HG02840 (cell line): ENCODE results near the gene PDE4A.

ENCODE experiments used
- ATAC-seq: cut with Tn5 transposase; IDR thresholded peaks from one replicate; pipeline ENCODE4 v1.9.1; 2021; ENCODE audit warnings: mild to moderate bottlenecking, moderate library complexity, moderate number of reproducible peaks; ENCODE audit not compliant: unreplicated experiment, low FRiP score

Gene PDE4A

GRCh38 chr19:10505583-10506229 is 85.4 kb downstream of the PDE4A start:
- no peak for ATAC-seq

GRCh38 chr19:10508036-10508435 is 87.7 kb downstream of the PDE4A start:
- ATAC-seq: no peak

GRCh38 chr19:10508707-10509106 is 88.4 kb downstream of the PDE4A start:
- no peak for ATAC-seq

DNA sequence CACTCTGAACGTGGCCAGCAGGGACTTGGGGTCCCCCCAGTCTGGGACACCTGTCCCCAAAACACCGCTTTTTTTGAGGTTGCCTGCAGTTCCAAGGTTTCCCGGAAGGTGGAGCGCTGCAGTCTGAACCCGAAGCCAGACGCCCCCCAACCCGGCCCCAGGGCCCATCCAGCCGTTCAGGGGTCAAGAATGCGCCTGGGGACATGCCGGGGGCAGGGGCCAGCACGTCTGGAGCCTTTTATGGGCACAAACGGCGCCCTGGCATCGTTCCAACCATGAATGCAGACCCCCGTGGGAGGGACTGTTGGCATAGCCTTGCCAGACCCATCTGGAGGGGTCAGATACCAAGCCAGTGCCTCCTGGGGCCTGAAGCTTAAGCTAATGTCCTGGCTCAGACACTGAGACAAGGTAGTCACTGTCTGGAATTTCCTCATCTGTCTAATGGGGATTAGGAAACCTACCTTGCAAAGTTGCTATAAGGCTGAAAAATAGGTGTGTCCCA is 90.0 kb downstream of the PDE4A start:
- no peak for ATAC-seq

DNA sequence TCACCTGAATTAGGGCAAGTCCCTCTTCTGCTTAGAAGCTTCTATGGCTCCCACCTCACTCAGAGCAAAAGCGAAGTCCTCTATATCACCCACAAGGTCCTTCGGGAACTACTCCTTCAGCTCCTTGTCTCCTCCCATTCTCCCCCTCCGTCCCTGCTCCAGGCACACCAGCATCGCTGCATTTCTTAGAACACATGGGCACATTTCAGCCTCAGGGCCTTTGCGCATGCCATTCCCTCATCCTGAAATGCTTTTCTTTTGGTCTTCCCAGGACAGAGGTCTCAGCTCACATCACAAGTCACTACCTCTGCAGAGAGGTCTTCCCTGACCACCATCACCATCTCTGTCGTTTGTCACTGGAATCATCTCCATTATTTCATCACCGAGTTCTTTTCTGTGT is 92.9 kb downstream of the PDE4A start:
- no peak for ATAC-seq

- no peak for ATAC-seq
Measured at GRCh38 chr19:10514211-10515145, 94.1 kb downstream of the PDE4A start.

DNA sequence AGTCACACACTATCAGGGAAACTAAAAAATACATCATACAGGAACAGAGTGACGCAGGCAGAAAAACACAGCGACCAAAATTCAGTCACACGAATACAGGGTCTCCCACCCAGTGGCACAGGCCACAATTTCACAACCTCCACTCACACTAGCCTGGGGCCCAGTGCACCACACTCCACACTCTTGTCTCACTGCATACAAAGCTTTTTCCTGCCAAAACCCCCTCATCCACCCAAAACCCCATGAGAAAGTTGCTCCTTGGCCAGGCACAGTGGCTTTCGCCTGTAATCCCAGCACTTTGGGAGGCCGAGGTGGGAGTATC is 95.7 kb downstream of the PDE4A start:
- ATAC-seq: no peak

DNA sequence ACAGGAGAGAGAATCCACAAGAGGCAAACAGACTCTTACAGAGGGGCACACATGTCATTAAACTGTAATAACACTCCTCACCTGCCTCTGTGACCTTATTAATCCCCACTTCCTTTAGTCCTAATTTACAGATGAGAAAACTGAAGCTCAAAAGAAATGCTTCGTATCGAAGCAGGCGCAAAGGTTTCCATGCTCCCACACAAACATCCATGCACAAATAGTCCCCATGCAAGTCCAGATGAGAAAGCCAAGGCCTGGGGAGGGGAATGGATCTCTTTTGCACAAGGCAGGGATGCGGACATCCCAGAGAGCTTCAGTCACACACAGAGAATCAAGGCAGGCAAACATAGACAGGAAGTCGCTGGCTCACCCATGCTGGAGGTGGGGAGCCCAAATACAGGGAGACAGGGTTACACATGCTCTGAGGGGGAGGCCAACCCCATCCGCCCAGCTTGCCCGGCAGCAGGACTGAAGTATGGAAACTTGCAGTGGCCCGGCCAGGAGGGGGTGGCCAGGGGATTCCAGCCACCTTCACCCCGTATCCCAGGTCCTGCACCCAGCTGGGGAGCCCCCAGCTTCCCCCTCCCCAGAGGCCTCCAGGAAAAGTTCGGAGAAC is 96.4 kb downstream of the PDE4A start:
- no peak for ATAC-seq

DNA sequence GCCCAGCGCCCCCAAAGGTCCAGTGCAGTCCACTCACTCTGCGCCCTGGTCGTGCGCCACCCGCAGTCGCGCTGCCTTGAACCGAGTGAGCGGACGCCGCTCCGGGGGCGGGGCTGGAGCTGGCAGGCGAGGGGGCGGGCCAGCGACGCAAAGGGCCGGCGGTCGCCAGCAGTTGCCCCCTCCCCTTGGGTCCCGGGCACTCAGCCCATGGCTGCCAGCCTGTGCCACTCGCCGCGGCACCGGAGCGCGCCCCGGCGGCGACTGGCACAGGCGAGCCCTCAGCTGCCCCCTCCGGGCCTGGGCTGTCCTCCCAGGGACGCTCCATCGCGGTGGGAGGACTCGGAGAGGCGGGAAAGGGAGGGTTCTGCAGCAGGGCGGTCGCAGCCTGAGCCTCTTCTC is 97.0 kb downstream of the PDE4A start, which contains the start of gene S1PR5:
S1PR5 (minus strand) TSS at position 87 of the 399 bp plus-strand sequence. CDS start 2,436 bp downstream, outside the sequence.
- no peak for ATAC-seq

DNA sequence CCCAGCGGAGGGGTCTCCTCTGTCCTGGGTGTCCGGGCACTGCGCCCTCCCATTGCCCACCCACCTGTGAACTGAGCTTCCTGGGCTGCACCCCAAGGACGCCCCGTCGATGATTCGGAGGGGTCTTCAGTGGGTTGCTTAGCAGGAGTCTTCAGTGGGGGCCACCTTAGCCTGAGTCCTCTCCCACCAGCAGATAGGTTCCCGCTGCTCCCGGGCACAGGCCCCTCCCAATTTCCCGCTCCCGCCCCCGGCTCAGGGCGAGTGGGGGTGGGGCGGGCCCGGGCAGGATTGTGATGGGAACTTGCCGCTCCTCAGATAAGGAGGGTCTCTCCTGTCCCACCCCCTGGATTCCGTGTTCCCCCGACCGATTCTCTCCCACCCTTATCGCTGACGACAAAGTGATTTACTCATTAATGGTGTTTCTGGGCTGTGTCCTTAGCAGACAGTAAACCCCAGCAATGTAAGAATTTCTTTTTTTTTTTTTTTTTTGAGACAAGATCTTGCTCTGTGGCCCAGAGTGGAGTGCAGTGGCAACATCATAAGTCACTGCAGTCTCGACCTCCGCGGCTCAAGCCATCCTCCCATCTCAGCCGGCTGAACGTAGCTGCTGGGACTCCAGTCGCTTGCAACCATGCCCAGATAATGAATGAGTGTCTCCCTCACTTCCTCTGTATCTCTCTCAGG is 97.6 kb downstream of the PDE4A start:
- ATAC-seq: no peak

- ATAC-seq: no peak
Measured at GRCh38 chr19:10518444-10519361, 98.4 kb downstream of the PDE4A start.
